GM23338 (cell line): ENCODE measurements around the gene TMEM134. TPM values are rescaled to one million over a fixed set of nuclear protein-coding genes. Genes with fewer than 3 reads are reported as not detected.
A peak's percentile ranks its signal among the peaks of the same experiment; 100 is the strongest.

Experiments
- ATAC-seq: fragments of 200-7000 bp; cut with Tn5 transposase; 3 replicates; pipeline ENCODE4 v1.9.1; 2020
- DNase-seq: peaks from one replicate; pipeline ENCODE4 v3.0.0-alpha.2; 2015; ENCODE audit warnings: low spot score
- H2AFZ ChIP-seq: fragments of 200-600 bp; sonication (generic); 2 replicates; pipeline ENCODE4 v1.8.0; 2016; ENCODE audit warnings: antibody characterized with exemption, mild to moderate bottlenecking, moderate library complexity
- H3F3A ChIP-seq: fragments of 200-600 bp; sonication (generic); replicated peaks from 2 replicates; pipeline ENCODE4 v1.8.0; 2017; ENCODE audit warnings: antibody characterized with exemption, mixed run types, low read depth
- H3K27ac ChIP-seq: fragments of 200-600 bp; sonication (generic); 2 replicates; pipeline ENCODE4 v1.6.1; 2016; ENCODE audit warnings: low read depth
- H3K27me3 ChIP-seq: fragments of 200-600 bp; sonication (generic); 2 replicates; pipeline ENCODE4 v1.8.0; 2016; ENCODE audit warnings: mild to moderate bottlenecking, mixed run types, moderate library complexity; ENCODE audit not compliant: insufficient read depth
- H3K36me3 ChIP-seq: fragments of 200-600 bp; sonication (generic); 2 replicates; pipeline ENCODE4 v1.8.0; 2016; ENCODE audit warnings: mild to moderate bottlenecking; ENCODE audit not compliant: insufficient read depth
- H3K4me1 ChIP-seq: fragments of 200-600 bp; sonication (generic); 2 replicates; pipeline ENCODE4 v1.8.0; 2016; ENCODE audit warnings: mild to moderate bottlenecking, moderate library complexity; ENCODE audit not compliant: insufficient read depth
- H3K4me2 ChIP-seq: fragments of 200-600 bp; sonication (generic); 2 replicates; pipeline ENCODE4 v1.7.1; 2017; ENCODE audit warnings: mixed run types
- H3K4me3 ChIP-seq: fragments of 200-600 bp; sonication (generic); 2 replicates; pipeline ENCODE4 v1.6.1; 2016; ENCODE audit warnings: mixed run types
- H3K79me2 ChIP-seq: fragments of 200-600 bp; sonication (generic); replicated peaks from 2 replicates; pipeline ENCODE4 v1.8.0; 2017; ENCODE audit warnings: mild to moderate bottlenecking; ENCODE audit not compliant: insufficient read depth
- H3K9me2 ChIP-seq: fragments of 200-600 bp; sonication (generic); 2 replicates; pipeline ENCODE4 v1.8.0; 2017; ENCODE audit not compliant: insufficient read depth
- H4K20me1 ChIP-seq: fragments of 200-600 bp; sonication (generic); replicated peaks from 2 replicates; pipeline ENCODE4 v1.8.0; 2017; ENCODE audit warnings: mild to moderate bottlenecking; ENCODE audit not compliant: insufficient read depth
- H3K27ac Mint-ChIP-seq: 2 replicates; pipeline ENCODE4 v1.8.0; 2020; ENCODE audit warnings: inconsistent platforms, mild to moderate bottlenecking, moderate library complexity, mixed read lengths
- H3K27me3 Mint-ChIP-seq: 3 replicates; pipeline ENCODE4 v1.8.0; 2022; ENCODE audit warnings: low read depth, mild to moderate bottlenecking, moderate library complexity, mixed read lengths, inconsistent platforms; ENCODE audit not compliant: insufficient read depth, poor library complexity
- H3K36me3 Mint-ChIP-seq: 3 replicates; pipeline ENCODE4 v1.8.0; 2021; ENCODE audit warnings: low read depth, mild to moderate bottlenecking, inconsistent platforms, moderate library complexity, mixed read lengths
- H3K4me1 Mint-ChIP-seq: 3 replicates; pipeline ENCODE4 v1.8.0; 2020; ENCODE audit warnings: mild to moderate bottlenecking, inconsistent platforms, mixed read lengths
- H3K4me3 Mint-ChIP-seq: 3 replicates; pipeline ENCODE4 v1.8.0; 2021; ENCODE audit warnings: moderate library complexity, mild to moderate bottlenecking, inconsistent platforms, mixed read lengths
- H3K9me3 Mint-ChIP-seq: 3 replicates; pipeline ENCODE4 v1.8.0; 2020; ENCODE audit warnings: moderate library complexity, mild to moderate bottlenecking, inconsistent platforms, mixed read lengths
- NANOG ChIP-seq: IDR thresholded peaks from 2 replicates; pipeline ENCODE4 v1.6.1; 2016; ENCODE audit warnings: antibody characterized with exemption, borderline replicate concordance
- STAT1 ChIP-seq: IDR thresholded peaks from one replicate; pipeline ENCODE4 v1.6.1; 2016; ENCODE audit warnings: antibody characterized with exemption; ENCODE audit not compliant: unreplicated experiment
- ZNF114 ChIP-seq: fragments of 250-450 bp; sonication (Bioruptor Pico); IDR thresholded peaks from 2 replicates; pipeline ENCODE4 v1.5.0; 2020; ENCODE audit warnings: mild to moderate bottlenecking, moderate library complexity
- ZNF331 ChIP-seq: fragments of 250-450 bp; sonication (Bioruptor Pico); IDR thresholded peaks from 2 replicates; pipeline ENCODE4 v1.5.0; 2020; ENCODE audit warnings: low read depth, mild to moderate bottlenecking, moderate library complexity
- polyA plus RNA-seq: library from polyadenylated mRNA; unstranded; fragments of >200 nt; fragmentation: Nextera tagmentation; extraction: Ambion mirVana; gene quantifications from 2 replicates; pipeline ENCODE4 v1.2.1, GENCODE V29; 2016
- total RNA-seq: library from RNA; depleted of rRNA; stranded (reverse); fragments of >200 nt; shearing (Covaris generic); gene quantifications from 2 replicates; pipeline ENCODE4 v1.2.3, GENCODE V29; 2014
- TF ChIP-seq, protein P1 (sequence below): fragments of 250-450 bp; sonication (Bioruptor Pico); IDR thresholded peaks from 2 replicates; pipeline ENCODE4 v1.5.0; 2020; ENCODE audit warnings: mild to moderate bottlenecking, moderate library complexity

The TMEM134 gene
- total and polyA plus RNA-seq, 2 experiments from 2014 or later, result 61.4 to 69.2 TPM

DNA sequence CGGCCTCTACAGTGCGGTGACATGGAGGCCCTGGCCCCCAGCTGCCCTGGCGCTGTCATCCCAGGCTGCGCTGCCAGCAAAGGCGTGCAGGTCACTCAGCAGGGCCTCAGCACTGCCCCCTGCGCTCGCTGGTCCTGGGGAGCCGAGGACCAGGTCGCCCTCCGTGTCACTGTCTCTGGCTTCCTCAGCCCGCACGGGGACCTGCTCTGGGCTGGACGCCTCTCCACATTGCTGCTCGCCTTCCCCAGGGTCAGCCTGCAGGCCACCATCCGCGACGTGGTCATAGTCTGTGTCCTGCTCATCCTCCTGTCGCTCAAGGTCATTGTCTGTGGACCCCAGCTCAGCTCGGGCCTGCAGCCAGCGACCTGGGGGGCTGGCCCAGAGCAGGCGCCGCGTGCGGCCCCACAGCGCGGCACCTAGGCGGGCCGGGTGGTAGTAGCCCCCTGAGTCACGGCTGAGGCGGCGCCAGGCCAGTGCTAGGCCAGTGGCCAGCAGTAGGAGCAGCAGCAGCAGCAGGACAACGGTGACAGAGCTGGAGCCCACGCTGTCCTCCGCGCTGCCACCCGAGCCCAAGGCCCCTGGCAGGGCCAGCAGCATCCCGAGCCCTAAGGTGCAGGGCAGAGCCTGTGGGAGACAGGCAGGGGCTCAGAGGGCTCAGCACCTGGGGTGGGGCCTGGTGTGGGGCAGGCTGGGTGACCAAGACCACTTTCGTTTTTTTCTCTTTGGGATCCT, 33.2 kb downstream of the TMEM134 start:
- peak overlapping the region; percentile 32; the same call in 1 of the 2 replicates for H3K4me2 ChIP-seq
- H3K27me3 ChIP-seq, result no peaks in the 10 kb centered on the region
- TF ChIP-seq STAT1, result no peak
- TF ChIP-seq ZNF114 (CRISPR knock-in tag), result no peak
- no peak for TF ChIP-seq NANOG
- TF ChIP-seq ZNF331 (CRISPR knock-in tag), result no peak
- TF ChIP-seq, protein P1, sequence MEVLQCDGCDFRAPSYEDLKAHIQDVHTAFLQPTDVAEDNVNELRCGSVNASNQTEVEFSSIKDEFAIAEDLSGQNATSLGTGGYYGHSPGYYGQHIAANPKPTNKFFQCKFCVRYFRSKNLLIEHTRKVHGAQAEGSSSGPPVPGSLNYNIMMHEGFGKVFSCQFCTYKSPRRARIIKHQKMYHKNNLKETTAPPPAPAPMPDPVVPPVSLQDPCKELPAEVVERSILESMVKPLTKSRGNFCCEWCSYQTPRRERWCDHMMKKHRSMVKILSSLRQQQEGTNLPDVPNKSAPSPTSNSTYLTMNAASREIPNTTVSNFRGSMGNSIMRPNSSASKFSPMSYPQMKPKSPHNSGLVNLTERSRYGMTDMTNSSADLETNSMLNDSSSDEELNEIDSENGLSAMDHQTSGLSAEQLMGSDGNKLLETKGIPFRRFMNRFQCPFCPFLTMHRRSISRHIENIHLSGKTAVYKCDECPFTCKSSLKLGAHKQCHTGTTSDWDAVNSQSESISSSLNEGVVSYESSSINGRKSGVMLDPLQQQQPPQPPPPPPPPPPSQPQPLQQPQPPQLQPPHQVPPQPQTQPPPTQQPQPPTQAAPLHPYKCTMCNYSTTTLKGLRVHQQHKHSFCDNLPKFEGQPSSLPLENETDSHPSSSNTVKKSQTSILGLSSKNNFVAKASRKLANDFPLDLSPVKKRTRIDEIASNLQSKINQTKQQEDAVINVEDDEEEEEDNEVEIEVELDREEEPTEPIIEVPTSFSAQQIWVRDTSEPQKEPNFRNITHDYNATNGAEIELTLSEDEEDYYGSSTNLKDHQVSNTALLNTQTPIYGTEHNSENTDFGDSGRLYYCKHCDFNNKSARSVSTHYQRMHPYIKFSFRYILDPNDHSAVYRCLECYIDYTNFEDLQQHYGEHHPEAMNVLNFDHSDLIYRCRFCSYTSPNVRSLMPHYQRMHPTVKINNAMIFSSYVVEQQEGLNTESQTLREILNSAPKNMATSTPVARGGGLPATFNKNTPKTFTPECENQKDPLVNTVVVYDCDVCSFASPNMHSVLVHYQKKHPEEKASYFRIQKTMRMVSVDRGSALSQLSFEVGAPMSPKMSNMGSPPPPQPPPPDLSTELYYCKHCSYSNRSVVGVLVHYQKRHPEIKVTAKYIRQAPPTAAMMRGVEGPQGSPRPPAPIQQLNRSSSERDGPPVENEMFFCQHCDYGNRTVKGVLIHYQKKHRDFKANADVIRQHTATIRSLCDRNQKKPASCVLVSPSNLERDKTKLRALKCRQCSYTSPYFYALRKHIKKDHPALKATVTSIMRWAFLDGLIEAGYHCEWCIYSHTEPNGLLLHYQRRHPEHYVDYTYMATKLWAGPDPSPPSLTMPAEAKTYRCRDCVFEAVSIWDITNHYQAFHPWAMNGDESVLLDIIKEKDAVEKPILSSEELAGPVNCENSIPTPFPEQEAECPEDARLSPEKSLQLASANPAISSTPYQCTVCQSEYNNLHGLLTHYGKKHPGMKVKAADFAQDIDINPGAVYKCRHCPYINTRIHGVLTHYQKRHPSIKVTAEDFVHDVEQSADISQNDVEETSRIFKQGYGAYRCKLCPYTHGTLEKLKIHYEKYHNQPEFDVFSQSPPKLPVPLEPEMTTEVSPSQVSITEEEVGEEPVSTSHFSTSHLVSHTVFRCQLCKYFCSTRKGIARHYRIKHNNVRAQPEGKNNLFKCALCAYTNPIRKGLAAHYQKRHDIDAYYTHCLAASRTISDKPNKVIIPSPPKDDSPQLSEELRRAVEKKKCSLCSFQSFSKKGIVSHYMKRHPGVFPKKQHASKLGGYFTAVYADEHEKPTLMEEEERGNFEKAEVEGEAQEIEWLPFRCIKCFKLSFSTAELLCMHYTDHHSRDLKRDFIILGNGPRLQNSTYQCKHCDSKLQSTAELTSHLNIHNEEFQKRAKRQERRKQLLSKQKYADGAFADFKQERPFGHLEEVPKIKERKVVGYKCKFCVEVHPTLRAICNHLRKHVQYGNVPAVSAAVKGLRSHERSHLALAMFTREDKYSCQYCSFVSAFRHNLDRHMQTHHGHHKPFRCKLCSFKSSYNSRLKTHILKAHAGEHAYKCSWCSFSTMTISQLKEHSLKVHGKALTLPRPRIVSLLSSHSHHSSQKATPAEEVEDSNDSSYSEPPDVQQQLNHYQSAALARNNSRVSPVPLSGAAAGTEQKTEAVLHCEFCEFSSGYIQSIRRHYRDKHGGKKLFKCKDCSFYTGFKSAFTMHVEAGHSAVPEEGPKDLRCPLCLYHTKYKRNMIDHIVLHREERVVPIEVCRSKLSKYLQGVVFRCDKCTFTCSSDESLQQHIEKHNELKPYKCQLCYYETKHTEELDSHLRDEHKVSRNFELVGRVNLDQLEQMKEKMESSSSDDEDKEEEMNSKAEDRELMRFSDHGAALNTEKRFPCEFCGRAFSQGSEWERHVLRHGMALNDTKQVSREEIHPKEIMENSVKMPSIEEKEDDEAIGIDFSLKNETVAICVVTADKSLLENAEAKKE (CRISPR knock-in tag), result no peak
- H3K79me2 ChIP-seq, result no peaks in the 10 kb centered on the region
- DNase-seq (no peak), ATAC-seq (no peak; the same call in 2 of the 3 replicates)
- Mint-ChIP-seq H3K36me3 (peaks cover 33% of the 10 kb centered on the region), H3K4me3 (no peak overlapping the region), H3K9me3 (no peaks in the 10 kb centered on the region; the same call in 2 of the 3 replicates), H3K27ac (peak overlapping the region; percentile 94), H3K4me1 (peaks cover 23% of the 10 kb centered on the region), H3K27me3 (peaks cover 13% of the 10 kb centered on the region)
- no peak overlapping the region for H3K4me3 ChIP-seq
- no peaks in the 10 kb centered on the region for H3K9me2 ChIP-seq
- H3K27ac ChIP-seq, result peak overlapping the region; percentile 88
- H3K4me1 ChIP-seq, result peaks cover 14% of the 10 kb centered on the region
- H4K20me1 ChIP-seq, result no peaks in the 10 kb centered on the region
- no peak overlapping the region for H2AFZ ChIP-seq
- H3F3A ChIP-seq, result 0 out of 2 replicates have a peak, but pooled peaks cover 12% of the 10 kb centered on the region
- H3K36me3 ChIP-seq, result 0 out of 2 replicates have a peak, but pooled peaks cover 3% of the 10 kb centered on the region
